Endothelial cell (in vitro differentiated cells): Measurements from ENCODE around the gene KIAA0513. TPM values are rescaled to one million over a fixed set of nuclear protein-coding genes. Genes with fewer than 3 reads are reported as not detected.

Experiments used
- DNase-seq: peaks from one replicate; pipeline ENCODE4 v3.0.0; 2021; ENCODE audit warnings: low spot score
- H3K27ac Mint-ChIP-seq: one replicate; pipeline ENCODE4 v1.8.0; 2021; ENCODE audit warnings: mixed read lengths, inconsistent platforms; ENCODE audit not compliant: unreplicated experiment
- H3K27me3 Mint-ChIP-seq: one replicate; pipeline ENCODE4 v1.8.0; 2021; ENCODE audit warnings: mild to moderate bottlenecking, moderate library complexity, mixed read lengths, inconsistent platforms; ENCODE audit not compliant: unreplicated experiment
- H3K36me3 Mint-ChIP-seq: one replicate; pipeline ENCODE4 v1.8.0; 2021; ENCODE audit warnings: mild to moderate bottlenecking, low read depth, mixed read lengths, inconsistent platforms; ENCODE audit not compliant: unreplicated experiment
- H3K4me1 Mint-ChIP-seq: one replicate; pipeline ENCODE4 v1.8.0; 2021; ENCODE audit warnings: mild to moderate bottlenecking, mixed read lengths, inconsistent platforms; ENCODE audit not compliant: unreplicated experiment
- H3K4me3 Mint-ChIP-seq: one replicate; pipeline ENCODE4 v1.8.0; 2021; ENCODE audit warnings: mild to moderate bottlenecking, mixed read lengths, inconsistent platforms; ENCODE audit not compliant: unreplicated experiment
- H3K9me3 Mint-ChIP-seq: one replicate; pipeline ENCODE4 v1.8.0; 2021; ENCODE audit warnings: mixed read lengths, inconsistent platforms; ENCODE audit not compliant: unreplicated experiment
- CTCF ChIP-seq: fragments of 200-600 bp; sonication (generic); IDR thresholded peaks from one replicate; pipeline ENCODE4 v1.5.0; 2021; ENCODE audit warnings: antibody characterized with exemption; ENCODE audit not compliant: unreplicated experiment
- total RNA-seq: library from RNA; stranded (reverse); fragmentation: NEBNext Ultra II Directional; extraction: Animal tissue kit (Norgen Biotek cat#: 25700); gene quantifications from one replicate; pipeline ENCODE4 v1.2.1, GENCODE V29; 2021; ENCODE audit not compliant: unreplicated experiment

The KIAA0513 gene
- total RNA-seq, 1 donor from 2014 or later, result 5.5 TPM

GRCh38 chr16:85019659-85020245, 7.8 kb upstream of the KIAA0513 start:
- no peak overlapping the region for H3K4me3 Mint-ChIP-seq
- no peaks in the 10 kb centered on the region for H3K4me1 Mint-ChIP-seq
- no peak overlapping the region for H3K27ac Mint-ChIP-seq
- H3K27me3 Mint-ChIP-seq, result peaks cover 1% of the 10 kb centered on the region
- DNase-seq, result no peak
- no peak for TF ChIP-seq CTCF
- no peaks in the 10 kb centered on the region for H3K36me3 Mint-ChIP-seq
- H3K9me3 Mint-ChIP-seq, result no peaks in the 10 kb centered on the region

GRCh38 chr16:85025781-85026653, 1.6 kb upstream of the KIAA0513 start:
- no peak for TF ChIP-seq CTCF
- peaks cover 2% of the 10 kb centered on the region for H3K27me3 Mint-ChIP-seq
- peaks cover 13% of the 10 kb centered on the region for H3K4me1 Mint-ChIP-seq
- no peaks in the 10 kb centered on the region for H3K9me3 Mint-ChIP-seq
- H3K4me3 Mint-ChIP-seq, result no peak overlapping the region
- no peak overlapping the region for H3K27ac Mint-ChIP-seq
- DNase-seq, result no peak
- no peaks in the 10 kb centered on the region for H3K36me3 Mint-ChIP-seq

DNA sequence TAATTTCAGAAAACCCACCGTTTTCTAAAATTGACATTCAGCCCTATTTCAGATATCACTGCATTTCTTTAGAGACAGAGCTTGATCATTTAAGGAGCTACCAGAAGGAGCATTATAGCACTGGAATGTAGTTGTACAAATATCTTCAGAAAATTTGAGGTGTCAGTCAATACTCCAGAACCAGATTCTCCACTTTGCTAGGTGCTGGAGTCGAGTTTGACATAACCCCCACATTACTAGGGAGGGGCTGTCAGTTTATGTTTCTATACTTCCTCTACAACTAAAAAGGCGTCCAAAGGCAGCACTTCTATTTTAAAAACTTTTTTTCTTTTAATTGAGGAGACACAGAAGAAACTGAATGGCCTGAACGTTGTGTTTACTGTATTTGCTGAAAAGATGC, 892 bp upstream of the KIAA0513 start:
- Mint-ChIP-seq H3K27ac (no peak overlapping the region), H3K4me3 (peak overlapping the region; percentile 94), H3K4me1 (peaks cover 17% of the 10 kb centered on the region), H3K9me3 (no peaks in the 10 kb centered on the region), H3K36me3 (peaks cover 3% of the 10 kb centered on the region), H3K27me3 (peaks cover 2% of the 10 kb centered on the region)
- no peak for TF ChIP-seq CTCF
- DNase-seq, result no peak

DNA sequence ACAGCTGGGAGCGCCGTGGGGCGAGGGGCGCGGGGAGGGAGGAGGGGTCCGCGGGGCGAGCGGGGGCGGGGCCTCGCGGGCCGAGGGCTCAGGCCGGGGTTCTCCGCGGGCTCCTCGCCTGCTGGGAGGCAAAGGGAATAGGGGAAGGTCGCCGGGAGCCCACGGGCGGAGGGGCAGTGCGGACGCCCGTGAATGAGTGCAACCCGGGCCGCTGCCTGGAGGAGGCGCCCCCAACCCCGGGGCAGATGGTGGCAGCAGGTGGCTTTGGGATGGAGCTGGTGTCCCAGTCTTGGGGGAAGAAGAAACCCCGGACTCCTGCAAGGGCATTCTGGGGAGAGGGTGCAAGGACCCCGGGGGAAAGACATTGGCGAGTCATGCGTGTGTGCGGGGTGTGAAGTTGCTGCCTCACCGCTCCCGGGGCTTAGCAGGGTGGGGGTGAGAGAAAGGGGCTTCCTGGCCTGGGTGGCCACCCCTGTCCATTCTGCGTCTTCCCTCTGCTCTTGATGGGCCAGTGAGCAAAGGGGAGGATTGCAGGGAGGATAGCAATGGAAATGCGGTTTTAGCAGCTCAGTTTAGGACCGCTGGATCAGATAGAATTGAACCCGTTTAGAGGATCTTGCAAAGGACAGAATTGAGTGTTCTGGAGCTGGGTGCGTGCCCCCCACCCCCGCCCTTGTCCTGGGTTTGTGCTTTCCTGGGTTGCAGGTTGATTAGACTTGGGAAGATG, 526 bp downstream of the KIAA0513 start:
- H3K36me3 Mint-ChIP-seq, result peaks cover 4% of the 10 kb centered on the region
- peaks cover 18% of the 10 kb centered on the region for H3K4me1 Mint-ChIP-seq
- H3K27ac Mint-ChIP-seq, result no peak overlapping the region
- H3K4me3 Mint-ChIP-seq, result peak overlapping the region; percentile 86
- no peak for TF ChIP-seq CTCF
- H3K27me3 Mint-ChIP-seq, result peaks cover 2% of the 10 kb centered on the region
- H3K9me3 Mint-ChIP-seq, result no peaks in the 10 kb centered on the region
- no peak for DNase-seq
